Measurements from ENCODE around the gene DLG2.
"Not testable (repeated sequence)": the region's sequence is repeated elsewhere in the genome, so short reads cannot be mapped to it uniquely, and the experiment has no call there.

Gene DLG2

GRCh38 chr11:83456075-83456474, 2171.1 kb downstream of the DLG2 start:
- no peak for DNase-seq

GRCh38 chr11:83455356-83455755, 2171.8 kb downstream of the DLG2 start:
- no peak for DNase-seq

GRCh38 chr11:83454674-83455073, 2172.5 kb downstream of the DLG2 start:
- DNase-seq: no peak

GRCh38 chr11:83449338-83449913, 2177.7 kb downstream of the DLG2 start:
- no peak for DNase-seq

GRCh38 chr11:83448686-83449085, 2178.5 kb downstream of the DLG2 start:
- DNase-seq: no peak

- not testable (repeated sequence) for DNase-seq
Measured at GRCh38 chr11:83443880-83444279, 2183.3 kb downstream of the DLG2 start.

- DNase-seq: no peak
Measured at GRCh38 chr11:83441601-83442000, 2185.5 kb downstream of the DLG2 start.

GRCh38 chr11:83441171-83441570, 2186.0 kb downstream of the DLG2 start:
- DNase-seq: no peak

- no peak for DNase-seq
Measured at GRCh38 chr11:83438438-83438837, 2188.7 kb downstream of the DLG2 start.

- DNase-seq: no peak
Measured at GRCh38 chr11:83437939-83438338, 2189.2 kb downstream of the DLG2 start.

GRCh38 chr11:83436855-83437254, 2190.3 kb downstream of the DLG2 start:
- no peak for DNase-seq

GRCh38 chr11:83434812-83435211, 2192.3 kb downstream of the DLG2 start:
- DNase-seq: not testable (repeated sequence)

GRCh38 chr11:83427943-83428342, 2199.2 kb downstream of the DLG2 start:
- DNase-seq: no peak

GRCh38 chr11:83427501-83427900, 2199.6 kb downstream of the DLG2 start:
- DNase-seq: no peak

- no peak for DNase-seq
Measured at GRCh38 chr11:83425137-83425466, 2202.0 kb downstream of the DLG2 start.

- DNase-seq: no peak
Measured at GRCh38 chr11:83424376-83425136, 2202.6 kb downstream of the DLG2 start.

GRCh38 chr11:83422641-83423040, 2204.5 kb downstream of the DLG2 start:
- DNase-seq: not testable (repeated sequence)

GRCh38 chr11:83410605-83411565, 2216.3 kb downstream of the DLG2 start:
- no peak for DNase-seq

- DNase-seq: no peak
Measured at GRCh38 chr11:83409891-83410290, 2217.3 kb downstream of the DLG2 start.

- no peak for DNase-seq
Measured at GRCh38 chr11:83409476-83409875, 2217.7 kb downstream of the DLG2 start.

GRCh38 chr11:83408946-83409345, 2218.2 kb downstream of the DLG2 start:
- no peak for DNase-seq
